GM18873 (cell line): Measurements from ENCODE around the gene AP2B1.

Source experiments
- ATAC-seq: cut with Tn5 transposase; IDR thresholded peaks from one replicate; pipeline ENCODE4 v1.9.1; 2021; ENCODE audit warnings: mild to moderate bottlenecking, moderate library complexity, moderate number of reproducible peaks; ENCODE audit not compliant: unreplicated experiment, low FRiP score

AP2B1 gene

GRCh38 chr17:35765086-35765710 is 178.1 kb downstream of the AP2B1 start:
- no peak for ATAC-seq

DNA sequence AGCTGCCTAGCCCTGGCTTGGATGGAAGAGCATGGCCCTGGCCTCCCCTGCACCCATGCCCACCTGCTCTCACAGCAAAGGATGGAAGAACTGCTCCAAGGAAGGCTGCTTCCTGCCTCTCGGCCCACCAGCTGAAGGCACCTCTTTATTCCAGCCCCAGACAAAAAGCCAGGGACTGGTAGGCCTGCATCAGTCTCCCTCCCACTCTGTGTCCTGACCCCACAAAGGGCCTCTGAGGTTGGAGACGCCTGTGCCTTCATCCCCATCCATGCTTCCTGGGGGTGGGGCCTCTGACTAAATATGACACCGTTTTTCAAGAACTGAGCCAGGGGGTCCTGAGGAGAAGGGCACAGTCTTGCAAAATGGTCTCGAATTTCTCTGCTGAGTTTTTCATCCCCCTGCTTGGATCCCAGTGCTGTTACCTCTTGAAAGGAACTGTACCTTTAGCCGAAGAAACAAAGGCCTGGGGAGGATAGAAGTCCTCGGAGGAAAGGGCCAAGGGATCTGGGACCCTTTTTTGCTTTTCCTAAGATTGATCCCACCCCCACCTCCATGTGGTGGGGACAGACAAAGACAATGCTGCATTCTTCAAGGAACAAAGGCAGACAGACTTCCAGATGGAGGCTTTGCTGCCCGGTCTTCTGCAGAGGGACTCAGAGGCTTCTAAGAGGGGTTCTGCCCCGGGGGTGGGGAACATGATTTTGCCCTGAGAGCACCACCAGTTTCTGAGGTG is 178.8 kb downstream of the AP2B1 start:
- no peak for ATAC-seq

DNA sequence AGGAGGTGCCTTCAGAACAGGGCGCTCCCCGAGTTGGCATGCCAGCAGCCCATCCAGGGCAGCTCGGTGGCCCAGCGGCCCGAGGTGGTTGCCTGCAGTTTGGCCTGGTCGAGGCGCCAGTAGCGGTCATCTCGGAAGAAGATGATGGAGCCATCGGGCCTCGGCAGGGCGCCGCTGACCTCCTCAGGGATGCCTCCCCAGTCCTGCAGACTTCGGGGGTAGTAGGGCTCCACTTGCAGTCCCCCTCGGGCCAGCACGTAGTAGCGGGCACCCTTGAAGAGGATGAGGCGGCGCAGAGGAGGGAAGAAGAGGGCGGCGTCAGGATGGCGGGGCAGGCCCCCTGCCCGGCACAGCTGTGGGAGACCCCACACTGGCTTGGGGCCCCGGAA is 179.4 kb downstream of the AP2B1 start:
- no peak for ATAC-seq

GRCh38 chr17:35766903-35767510 is 179.9 kb downstream of the AP2B1 start:
- no peak for ATAC-seq

- ATAC-seq = no peak
Observed at GRCh38 chr17:35768797-35769196, 181.7 kb downstream of the AP2B1 start.

GRCh38 chr17:35769895-35770486 is 182.9 kb downstream of the AP2B1 start:
- no peak for ATAC-seq

- no peak for ATAC-seq
Observed at GRCh38 chr17:35773129-35773528, 186.0 kb downstream of the AP2B1 start.

DNA sequence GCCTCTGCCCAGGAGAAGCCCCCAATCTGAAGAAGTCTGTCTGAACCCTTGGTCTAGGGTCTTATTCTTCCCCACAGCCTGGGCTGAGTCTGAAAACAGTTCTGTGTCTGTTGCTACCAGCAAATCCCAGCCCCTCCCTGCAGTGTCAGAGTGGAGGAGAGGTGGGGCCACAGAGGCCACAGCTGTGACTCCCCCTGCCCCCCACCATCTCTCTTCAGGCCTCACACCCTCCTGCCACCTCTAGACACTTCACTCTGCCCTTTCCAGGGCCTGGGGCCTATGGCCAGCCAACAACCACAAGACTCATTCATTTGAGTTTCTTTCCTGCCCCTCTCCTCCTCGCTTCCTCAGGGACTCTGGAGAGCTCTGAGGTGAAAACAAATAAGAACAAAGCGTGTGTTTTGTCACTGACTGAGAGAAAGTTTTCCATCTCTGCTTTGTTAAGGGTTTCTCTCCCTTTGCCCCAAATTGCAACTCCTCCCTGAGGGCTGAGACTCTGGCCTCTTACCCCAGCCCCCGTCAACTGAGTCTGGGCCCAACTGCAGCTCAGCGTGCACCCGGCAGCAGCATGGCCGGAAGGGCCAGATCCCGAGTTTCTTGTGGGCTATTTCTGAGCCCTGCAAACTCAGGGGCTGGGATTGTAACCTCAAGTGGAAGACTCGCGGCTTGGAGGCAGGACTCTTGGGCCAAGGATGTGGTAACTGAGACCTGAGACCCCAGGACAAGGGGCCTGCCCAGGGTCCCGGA is 186.7 kb downstream of the AP2B1 start:
- no peak for ATAC-seq

- no peak for ATAC-seq
Observed at GRCh38 chr17:35774499-35774898, 187.4 kb downstream of the AP2B1 start.

GRCh38 chr17:35775039-35775438 is 187.9 kb downstream of the AP2B1 start:
- no peak for ATAC-seq

DNA sequence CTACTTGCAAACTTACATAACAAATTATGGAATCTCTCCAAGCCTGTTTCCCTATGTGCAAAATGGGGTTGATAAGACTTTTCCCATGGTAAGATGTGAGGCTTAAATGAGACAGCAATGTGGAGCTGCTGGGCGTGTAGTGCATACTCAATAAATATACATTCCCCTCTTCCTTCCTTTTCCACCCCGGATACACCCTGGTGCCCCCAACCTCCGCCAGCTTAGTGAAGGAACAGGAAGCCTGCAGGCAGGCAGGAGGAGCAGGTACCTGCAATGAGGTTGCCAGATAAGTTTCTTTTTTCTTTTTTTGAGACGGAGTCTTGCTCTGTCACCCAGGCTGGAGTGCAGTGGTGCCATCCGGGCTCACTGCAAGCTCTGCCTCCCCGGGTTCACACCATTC is 188.5 kb downstream of the AP2B1 start:
- ATAC-seq = no peak
